T-cell (primary cell): ENCODE data around the gene ZNF562. TPM values are rescaled to one million over a fixed set of nuclear protein-coding genes. Genes with fewer than 3 reads are reported as not detected.

Experiments used
- ATAC-seq, 4 experiments: fragments of 200-7000 bp in 3 of 4; fragments of 150-1000 bp in 1 of 4; cut with Tn5 transposase; replicated peaks in 1 of 4; 1 replicate in 3 of 4; 2 replicates in 1 of 4; pipeline ENCODE4 v1.10.0; 2021; ENCODE audit warnings: moderate library complexity in 3 of 4, mild to moderate bottlenecking in 2 of 4, moderate number of reproducible peaks in 1 of 4
- CTCF ChIA-PET, 2 donors: fragments of 300-600 bp; sonication (Branson Sonifier 250); formaldehyde crosslinking; loops; one replicate each; lab custom pipeline; 2022; ENCODE audit warnings: antibody characterized with exemption in 2 of 2; lab: Charles Lee
- POLR2A ChIA-PET, 2 donors: fragments of 300-600 bp; sonication (Branson Sonifier 250); formaldehyde crosslinking; loops; one replicate each; lab custom pipeline; 2022; ENCODE audit warnings: antibody characterized with exemption in 2 of 2; lab: Charles Lee
- DNase-seq, 35 experiments: peaks; one replicate each; pipeline versions ENCODE4 v3.0.0 to v3.0.0-alpha.2; 2013 to 2023
- H3K27ac ChIP-seq: one replicate; pipeline ENCODE4 v1.5.1; 2013; ENCODE audit warnings: low read length
- H3K27me3 ChIP-seq, 2 experiments: replicated peaks in 1 of 2; 1 replicate in 1 of 2; 2 replicates in 1 of 2; pipeline versions ENCODE4 v1.6.1 to v1.7.0; 2013; ENCODE audit warnings: low read length in 1 of 2, mixed read lengths in 1 of 2; ENCODE audit not compliant: control insufficient read depth in 2 of 2, insufficient read depth in 2 of 2; ENCODE audit errors: extremely low read depth in 1 of 2
- H3K36me3 ChIP-seq, 2 donors: 1 replicate in 1 of 2; 2 replicates in 1 of 2; pipeline versions ENCODE4 v1.6.1 to v1.7.0; 2013; ENCODE audit warnings: low read length in 1 of 2; ENCODE audit not compliant: control insufficient read depth in 2 of 2, insufficient read depth in 1 of 2; ENCODE audit errors: extremely low read depth in 1 of 2
- H3K4me1 ChIP-seq, 2 experiments: 1 replicate in 1 of 2; 2 replicates in 1 of 2; pipeline versions ENCODE4 v1.6.1 to v1.7.0; 2013; ENCODE audit warnings: low read length in 2 of 2, mixed read lengths in 1 of 2; ENCODE audit not compliant: insufficient read depth in 2 of 2, control insufficient read depth in 1 of 2; ENCODE audit errors: extremely low read depth in 1 of 2
- H3K4me3 ChIP-seq, 2 donors: 1 replicate in 1 of 2; 2 replicates in 1 of 2; pipeline versions ENCODE4 v1.5.1 to v1.7.0; 2013; ENCODE audit warnings: mild to moderate bottlenecking in 2 of 2, low read length in 1 of 2, moderate library complexity in 1 of 2; ENCODE audit not compliant: control insufficient read depth in 1 of 2; ENCODE audit errors: extremely low read depth in 1 of 2
- H3K9me3 ChIP-seq: 2 replicates; pipeline ENCODE4 v1.7.0; 2013
- H3K27ac Mint-ChIP-seq, 2 donors: one replicate each; pipeline ENCODE4 v1.8.0; 2020 to 2021; ENCODE audit warnings: mild to moderate bottlenecking in 2 of 2, mixed read lengths in 2 of 2
- H3K27me3 Mint-ChIP-seq, 2 donors: one replicate each; pipeline ENCODE4 v1.8.0; 2021 to 2022; ENCODE audit warnings: mixed read lengths in 2 of 2
- H3K36me3 Mint-ChIP-seq: one replicate; pipeline ENCODE4 v1.8.0; 2021; ENCODE audit warnings: mixed read lengths
- H3K4me1 Mint-ChIP-seq, 3 donors: one replicate each; pipeline ENCODE4 v1.8.0; 2020 to 2022; ENCODE audit warnings: mixed read lengths in 3 of 3, mild to moderate bottlenecking in 1 of 3
- H3K4me3 Mint-ChIP-seq, 3 donors: one replicate each; pipeline ENCODE4 v1.8.0; 2020 to 2022; ENCODE audit warnings: mild to moderate bottlenecking in 3 of 3, mixed read lengths in 3 of 3, moderate library complexity in 3 of 3
- H3K9me3 Mint-ChIP-seq, 3 donors: one replicate each; pipeline ENCODE4 v1.8.0; 2020 to 2022; ENCODE audit warnings: mixed read lengths in 3 of 3
- WGBS: methylation state at CpG from one replicate; pipeline ENCODE4 v1.1.5; 2013; ENCODE audit warnings: missing lambda C conversion rate; ENCODE audit not compliant: insufficient coverage; 5-methylcytosine and 5-hydroxymethylcytosine counted together
- total RNA-seq, 35 experiments: library from RNA in 6 of 35; stranded (reverse) in 6 of 35; fragments of 120-200 nt in 1 of 35; gene quantifications; one replicate each; pipeline versions ENCODE4 v1.2.1 to v1.2.4 and lab custom pipeline; 2013 to 2026

ZNF562 gene
- total RNA-seq, 5 donors from 2014 or later (not counting 1 experiment from before 2014, with no cell fraction given), result 13.8 to 23.1 (median 21.7) TPM

GRCh38 chr19:9673912-9674662, 813 bp downstream of the ZNF562 start:
- peak overlapping the region; percentile 62 to 99 for H3K4me3 ChIP-seq
- Mint-ChIP-seq H3K27ac (peak overlapping the region; percentile 95), H3K27me3 (no peaks in the 10 kb centered on the region), H3K4me1 (peaks cover 27 to 38% (median 29%) of the 10 kb centered on the region in 3 donors), H3K9me3 (peaks cover 14 to 26% (median 18%) of the 10 kb centered on the region in 3 donors), H3K36me3 (peaks cover 40% of the 10 kb centered on the region), H3K4me3 (peak overlapping the region; percentile 94 to 96 (median 95))
- peak overlapping the region; percentile 68 for H3K27ac ChIP-seq
- WGBS, result 10% methylated on average over 5 of the region's 13 CpGs
- no peaks in the 10 kb centered on the region for H3K27me3 ChIP-seq
- ChIA-PET CTCF (no interaction called here), POLR2A (no interaction called here)
- H3K9me3 ChIP-seq, result no peaks in the 10 kb centered on the region
- DNase-seq (peak in 3 of 35 experiments; percentile 2 to 13 (median 4)), ATAC-seq (no peak)
- peaks cover 0 to 10% of the 10 kb centered on the region in 2 experiments for H3K4me1 ChIP-seq
- peaks cover 0 to 2% of the 10 kb centered on the region in 2 donors for H3K36me3 ChIP-seq

- ChIA-PET CTCF (no interaction called here), POLR2A (no interaction called here)
- peak overlapping the region; percentile 57 to 95 (median 94) for H3K4me3 Mint-ChIP-seq
- H3K27ac ChIP-seq, result no peak overlapping the region
- ATAC-seq (no peak), DNase-seq (no peak)
- peaks cover 0 to 2% of the 10 kb centered on the region in 2 donors for H3K36me3 ChIP-seq
- peaks cover 52% of the 10 kb centered on the region for H3K36me3 Mint-ChIP-seq
- no peak overlapping the region for H3K4me3 ChIP-seq
- no peaks in the 10 kb centered on the region for H3K27me3 Mint-ChIP-seq
- no CpG with 5 or more reads among the region's 4 CpGs for WGBS
- H3K4me1 Mint-ChIP-seq, result peaks cover 33 to 47% (median 37%) of the 10 kb centered on the region in 3 donors
- H3K9me3 Mint-ChIP-seq, result peaks cover 21 to 36% (median 26%) of the 10 kb centered on the region in 3 donors
- peaks cover 2% of the 10 kb centered on the region for H3K9me3 ChIP-seq
- H3K4me1 ChIP-seq, result peaks cover 0 to 10% of the 10 kb centered on the region in 2 experiments
- H3K27ac Mint-ChIP-seq, result no peak overlapping the region
- H3K27me3 ChIP-seq, result no peaks in the 10 kb centered on the region
These were observed 2.0 kb downstream of the ZNF562 start for GRCh38 chr19:9672893-9673292.

GRCh38 chr19:9671655-9672054, 3.2 kb downstream of the ZNF562 start:
- peaks cover 0 to 4% of the 10 kb centered on the region in 2 donors for H3K36me3 ChIP-seq
- peaks cover 0 to 10% of the 10 kb centered on the region in 2 experiments for H3K4me1 ChIP-seq
- Mint-ChIP-seq H3K4me3 (peak overlapping the region in 1 of 3 donors; percentile 2), H3K36me3 (peaks cover 63% of the 10 kb centered on the region), H3K4me1 (peaks cover 39 to 56% (median 45%) of the 10 kb centered on the region in 3 donors), H3K9me3 (peaks cover 24 to 43% (median 38%) of the 10 kb centered on the region in 3 donors), H3K27ac (no peak overlapping the region), H3K27me3 (no peaks in the 10 kb centered on the region)
- WGBS, result 100% methylated on average over 2 of the region's 3 CpGs
- H3K4me3 ChIP-seq, result no peak overlapping the region
- DNase-seq (no peak), ATAC-seq (no peak)
- ChIA-PET CTCF (no interaction called here), POLR2A (no interaction called here)
- H3K9me3 ChIP-seq, result peaks cover 2% of the 10 kb centered on the region
- no peak overlapping the region for H3K27ac ChIP-seq
- H3K27me3 ChIP-seq, result no peaks in the 10 kb centered on the region

- ChIA-PET POLR2A (no interaction called here), CTCF (no interaction called here)
- WGBS, result no CpG with 5 or more reads among the region's 2 CpGs
- Mint-ChIP-seq H3K27ac (no peak overlapping the region), H3K4me3 (no peak overlapping the region), H3K36me3 (peaks cover 66% of the 10 kb centered on the region), H3K27me3 (no peaks in the 10 kb centered on the region), H3K4me1 (peaks cover 35 to 57% (median 50%) of the 10 kb centered on the region in 3 donors), H3K9me3 (peaks cover 24 to 42% (median 39%) of the 10 kb centered on the region in 3 donors)
- H3K9me3 ChIP-seq, result peaks cover 2% of the 10 kb centered on the region
- no peaks in the 10 kb centered on the region for H3K27me3 ChIP-seq
- H3K4me3 ChIP-seq, result no peak overlapping the region
- H3K4me1 ChIP-seq, result no peaks in the 10 kb centered on the region
- H3K27ac ChIP-seq, result no peak overlapping the region
- peaks cover 0 to 4% of the 10 kb centered on the region in 2 donors for H3K36me3 ChIP-seq
- DNase-seq (no peak), ATAC-seq (no peak)
These were observed 6.4 kb downstream of the ZNF562 start for GRCh38 chr19:9668544-9668943.

- H3K9me3 Mint-ChIP-seq, result peaks cover 23 to 40% (median 37%) of the 10 kb centered on the region in 3 donors
- no peak overlapping the region for H3K27ac Mint-ChIP-seq
- WGBS, result 100% methylated on average over 1 of the region's 3 CpGs
- ATAC-seq (no peak), DNase-seq (no peak)
- no peak overlapping the region for H3K4me3 Mint-ChIP-seq
- ChIA-PET CTCF (interaction anchor here in 1 of 2 donors (0.6 kb wide), 1 partner anchor 17 kb away, joined by 5 read pairs; no protein-coding TSS in a partner anchor), POLR2A (interaction anchor here in 1 of 2 donors (0.8 kb wide), 1 partner anchor 24 kb away, joined by 4 read pairs; no protein-coding TSS in a partner anchor)
- H3K27me3 Mint-ChIP-seq, result no peaks in the 10 kb centered on the region
- H3K27ac ChIP-seq, result no peak overlapping the region
- H3K36me3 Mint-ChIP-seq, result peaks cover 64% of the 10 kb centered on the region
- peaks cover 36 to 53% (median 50%) of the 10 kb centered on the region in 3 donors for H3K4me1 Mint-ChIP-seq
- H3K4me3 ChIP-seq, result no peak overlapping the region
- H3K27me3 ChIP-seq, result no peaks in the 10 kb centered on the region
- H3K9me3 ChIP-seq, result peaks cover 2% of the 10 kb centered on the region
- peaks cover 0 to 3% of the 10 kb centered on the region in 2 donors for H3K36me3 ChIP-seq
- no peaks in the 10 kb centered on the region for H3K4me1 ChIP-seq
These were observed 7.0 kb downstream of the ZNF562 start for GRCh38 chr19:9667898-9668297.

- ATAC-seq (no peak), DNase-seq (no peak)
- H3K4me3 ChIP-seq, result no peak overlapping the region
- H3K27me3 ChIP-seq, result no peaks in the 10 kb centered on the region
- H3K9me3 ChIP-seq, result no peaks in the 10 kb centered on the region
- no peak overlapping the region for H3K27ac ChIP-seq
- H3K4me1 ChIP-seq, result no peaks in the 10 kb centered on the region
- Mint-ChIP-seq H3K4me3 (no peak overlapping the region), H3K27me3 (no peaks in the 10 kb centered on the region), H3K27ac (no peak overlapping the region), H3K36me3 (peaks cover 50% of the 10 kb centered on the region), H3K9me3 (peaks cover 0 to 3% (median under 1%) of the 10 kb centered on the region in 3 donors), H3K4me1 (peaks cover 6 to 16% (median 6%) of the 10 kb centered on the region in 3 donors)
- WGBS, result no CpG with 5 or more reads among the region's 2 CpGs
- CTCF ChIA-PET, result interaction anchor here in 1 of 2 donors (0.5 kb wide), 1 partner anchor 137 kb away, joined by 4 read pairs; no protein-coding TSS in a partner anchor
- POLR2A ChIA-PET, result no interaction called here
- H3K36me3 ChIP-seq, result peaks cover 8 to 32% of the 10 kb centered on the region in 2 donors
These were observed 16.1 kb downstream of the ZNF562 start for GRCh38 chr19:9658769-9659168.
